ENCODE results near the gene HOXC12. TPM values are rescaled to one million over a fixed set of nuclear protein-coding genes. Genes with fewer than 3 reads are reported as not detected.

The HOXC12 gene
- total RNA-seq, 4 donors from 2014 or later = 3.7 to 6.8 (median 4.7) TPM

GRCh38 chr12:53981634-53982565, 27.2 kb downstream of the HOXC12 start:
- Histone ChIP-seq H3K9me3 (no peaks in the 10 kb centered on the region), H3K27ac (peak overlapping the region; percentile 98), H3K27me3 (peaks cover 74% of the 10 kb centered on the region), H3K4me1 (peaks cover 71% of the 10 kb centered on the region), H3K36me3 (no peaks in the 10 kb centered on the region), H3K4me3 (peak overlapping the region; percentile 60)
- WGBS = 31% methylated on average over 27 of the region's 30 CpGs
- TF ChIP-seq EP300 (IDR thresholded peaks at IDR 0.05) = no peak
- no peak for TF ChIP-seq CTCF (IDR thresholded peaks at IDR 0.05)
- TF ChIP-seq POLR2AphosphoS5 (IDR thresholded peaks at IDR 0.05) = no peak
- no peak for TF ChIP-seq POLR2A (IDR thresholded peaks at IDR 0.05)
- peak in 1 of 2 donors; percentile 63 for DNase-seq (ENCODE audit: low spot score in 2 of 2)

- WGBS = 34% methylated on average over 25 of the region's 26 CpGs
- Histone ChIP-seq H3K27me3 (peaks cover 67% of the 10 kb centered on the region), H3K9me3 (no peaks in the 10 kb centered on the region), H3K4me1 (peaks cover 75% of the 10 kb centered on the region), H3K4me3 (peak overlapping the region; percentile 60), H3K27ac (peak overlapping the region; percentile 98), H3K36me3 (no peaks in the 10 kb centered on the region)
- TF ChIP-seq CTCF (IDR thresholded peaks at IDR 0.05) = no peak
- no peak for TF ChIP-seq POLR2AphosphoS5 (IDR thresholded peaks at IDR 0.05)
- TF ChIP-seq EP300 (IDR thresholded peaks at IDR 0.05) = no peak
- no peak for TF ChIP-seq POLR2A (IDR thresholded peaks at IDR 0.05)
- DNase-seq (ENCODE audit: low spot score in 2 of 2) = no peak
Observed at GRCh38 chr12:53982648-53983567, 28.2 kb downstream of the HOXC12 start.

- peak overlapping the region; percentile 60 for H3K4me3 ChIP-seq
- no peak for TF ChIP-seq POLR2AphosphoS5 (IDR thresholded peaks at IDR 0.05)
- TF ChIP-seq CTCF (IDR thresholded peaks at IDR 0.05) = no peak
- no peak for TF ChIP-seq EP300 (IDR thresholded peaks at IDR 0.05)
- no peak for TF ChIP-seq POLR2A (IDR thresholded peaks at IDR 0.05)
- H3K4me1 ChIP-seq = peaks cover 75% of the 10 kb centered on the region
- DNase-seq (ENCODE audit: low spot score in 2 of 2) = no peak
- H3K36me3 ChIP-seq = no peaks in the 10 kb centered on the region
- no peaks in the 10 kb centered on the region for H3K9me3 ChIP-seq
- WGBS = 36% methylated on average over 17 of the region's 17 CpGs
- peak overlapping the region; percentile 98 for H3K27ac ChIP-seq
- H3K27me3 ChIP-seq = peaks cover 64% of the 10 kb centered on the region
Observed at GRCh38 chr12:53983568-53983949, 28.9 kb downstream of the HOXC12 start.

- TF ChIP-seq POLR2AphosphoS5 (IDR thresholded peaks at IDR 0.05) (no peak), POLR2A (IDR thresholded peaks at IDR 0.05) (no peak), CTCF (IDR thresholded peaks at IDR 0.05) (no peak), EP300 (IDR thresholded peaks at IDR 0.05) (no peak)
- H3K27me3 ChIP-seq = peaks cover 64% of the 10 kb centered on the region
- peak overlapping the region; percentile 98 for H3K27ac ChIP-seq
- H3K9me3 ChIP-seq = no peaks in the 10 kb centered on the region
- H3K36me3 ChIP-seq = no peaks in the 10 kb centered on the region
- WGBS = 28% methylated on average over 30 of the region's 30 CpGs
- DNase-seq (ENCODE audit: low spot score in 2 of 2) = peak in 1 of 2 donors; percentile 72
- peak overlapping the region; percentile 60 for H3K4me3 ChIP-seq
- peaks cover 75% of the 10 kb centered on the region for H3K4me1 ChIP-seq
Observed at GRCh38 chr12:53983950-53984572, 29.4 kb downstream of the HOXC12 start.

Data from suprapubic skin (tissue), 4 donors.